ENCODE data around the gene ZNF609.

DNA sequence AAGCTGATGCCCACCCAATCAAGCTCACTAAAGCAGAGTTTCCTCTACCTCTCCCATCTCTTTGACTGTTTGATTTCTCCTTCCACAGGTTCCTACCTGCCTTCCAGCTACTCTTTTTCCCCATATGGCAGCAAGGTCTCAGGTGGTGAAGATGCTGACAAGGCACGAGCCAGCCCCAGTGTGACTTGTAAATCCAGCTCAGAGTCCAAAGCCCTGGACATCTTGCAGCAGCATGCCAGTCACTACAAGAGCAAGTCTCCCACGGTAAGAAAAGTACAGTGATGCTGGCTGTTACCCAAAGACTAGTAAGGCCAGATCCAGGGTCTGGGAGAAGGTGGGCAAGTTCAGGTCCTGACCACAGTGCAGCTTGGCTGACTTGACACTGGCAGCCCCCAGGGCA is 219.7 kb downstream of the ZNF609 start:
- no peak for TF ChIP-seq POLR2A (IDR thresholded peaks at IDR 0.05)
- TF ChIP-seq, protein P1, sequence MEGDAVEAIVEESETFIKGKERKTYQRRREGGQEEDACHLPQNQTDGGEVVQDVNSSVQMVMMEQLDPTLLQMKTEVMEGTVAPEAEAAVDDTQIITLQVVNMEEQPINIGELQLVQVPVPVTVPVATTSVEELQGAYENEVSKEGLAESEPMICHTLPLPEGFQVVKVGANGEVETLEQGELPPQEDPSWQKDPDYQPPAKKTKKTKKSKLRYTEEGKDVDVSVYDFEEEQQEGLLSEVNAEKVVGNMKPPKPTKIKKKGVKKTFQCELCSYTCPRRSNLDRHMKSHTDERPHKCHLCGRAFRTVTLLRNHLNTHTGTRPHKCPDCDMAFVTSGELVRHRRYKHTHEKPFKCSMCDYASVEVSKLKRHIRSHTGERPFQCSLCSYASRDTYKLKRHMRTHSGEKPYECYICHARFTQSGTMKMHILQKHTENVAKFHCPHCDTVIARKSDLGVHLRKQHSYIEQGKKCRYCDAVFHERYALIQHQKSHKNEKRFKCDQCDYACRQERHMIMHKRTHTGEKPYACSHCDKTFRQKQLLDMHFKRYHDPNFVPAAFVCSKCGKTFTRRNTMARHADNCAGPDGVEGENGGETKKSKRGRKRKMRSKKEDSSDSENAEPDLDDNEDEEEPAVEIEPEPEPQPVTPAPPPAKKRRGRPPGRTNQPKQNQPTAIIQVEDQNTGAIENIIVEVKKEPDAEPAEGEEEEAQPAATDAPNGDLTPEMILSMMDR (IDR thresholded peaks at IDR 0.05), result no peak
